ENCODE measurements around the gene ZNF777.
"Not testable (repeated sequence)": the region's sequence is repeated elsewhere in the genome, so short reads cannot be mapped to it uniquely, and the experiment has no call there.

The ZNF777 gene

GRCh38 chr7:149404825-149405224 lies 56.0 kb downstream of the ZNF777 start:
- H3K4me1 ChIP-seq (ENCODE audit: control insufficient read depth, insufficient read depth, low read length): no peaks in the 10 kb centered on the region
- no peak overlapping the region for H3K4me3 ChIP-seq (ENCODE audit: low read length)
- DNase-seq (ENCODE audit: low read depth): no peak
- no peaks in the 10 kb centered on the region for H3K9me3 ChIP-seq (ENCODE audit: control insufficient read depth, low read length)
- H3K27me3 ChIP-seq (replicated peaks; ENCODE audit: control insufficient read depth, insufficient read depth, low read length): peaks cover 22% of the 10 kb centered on the region
- no peak overlapping the region for H3K9ac ChIP-seq (ENCODE audit: low read length)
- no peaks in the 10 kb centered on the region for H3K36me3 ChIP-seq (ENCODE audit: control insufficient read depth, insufficient read depth, low read length, severe bottlenecking)

- no peak for DNase-seq (ENCODE audit: low read depth)
- no peak overlapping the region for H3K9ac ChIP-seq (ENCODE audit: low read length)
- H3K4me1 ChIP-seq (ENCODE audit: control insufficient read depth, insufficient read depth, low read length): no peaks in the 10 kb centered on the region
- H3K27me3 ChIP-seq (replicated peaks; ENCODE audit: control insufficient read depth, insufficient read depth, low read length): peaks cover 22% of the 10 kb centered on the region
- no peak overlapping the region for H3K4me3 ChIP-seq (ENCODE audit: low read length)
- no peaks in the 10 kb centered on the region for H3K9me3 ChIP-seq (ENCODE audit: control insufficient read depth, low read length)
- H3K36me3 ChIP-seq (ENCODE audit: control insufficient read depth, insufficient read depth, low read length, severe bottlenecking): no peaks in the 10 kb centered on the region
Observed at GRCh38 chr7:149404396-149404795, 56.5 kb downstream of the ZNF777 start.

GRCh38 chr7:149398195-149398820 lies 62.6 kb downstream of the ZNF777 start:
- DNase-seq (ENCODE audit: low read depth): no peak
- H3K27me3 ChIP-seq (replicated peaks; ENCODE audit: control insufficient read depth, insufficient read depth, low read length): peaks cover 33% of the 10 kb centered on the region
- H3K36me3 ChIP-seq (ENCODE audit: control insufficient read depth, insufficient read depth, low read length, severe bottlenecking): no peaks in the 10 kb centered on the region
- H3K4me1 ChIP-seq (ENCODE audit: control insufficient read depth, insufficient read depth, low read length): no peaks in the 10 kb centered on the region
- H3K9me3 ChIP-seq (ENCODE audit: control insufficient read depth, low read length): peaks cover 14% of the 10 kb centered on the region
- no peak overlapping the region for H3K4me3 ChIP-seq (ENCODE audit: low read length)
- no peak overlapping the region for H3K9ac ChIP-seq (ENCODE audit: low read length)

- Histone ChIP-seq H3K27me3 (replicated peaks; ENCODE audit: control insufficient read depth, insufficient read depth, low read length) (peaks cover 27% of the 10 kb centered on the region), H3K36me3 (ENCODE audit: control insufficient read depth, insufficient read depth, low read length, severe bottlenecking) (no peaks in the 10 kb centered on the region), H3K9ac (ENCODE audit: low read length) (no peak overlapping the region), H3K4me3 (ENCODE audit: low read length) (no peak overlapping the region), H3K9me3 (ENCODE audit: control insufficient read depth, low read length) (peaks cover 14% of the 10 kb centered on the region), H3K4me1 (ENCODE audit: control insufficient read depth, insufficient read depth, low read length) (no peaks in the 10 kb centered on the region)
- no peak for DNase-seq (ENCODE audit: low read depth)
Observed at GRCh38 chr7:149397470-149398043, 63.3 kb downstream of the ZNF777 start.

- not testable (repeated sequence) for H3K9ac ChIP-seq (ENCODE audit: low read length); H3K27me3 ChIP-seq (replicated peaks; ENCODE audit: control insufficient read depth, insufficient read depth, low read length); H3K4me1 ChIP-seq (ENCODE audit: control insufficient read depth, insufficient read depth, low read length); DNase-seq (ENCODE audit: low read depth); H3K9me3 ChIP-seq (ENCODE audit: control insufficient read depth, low read length); H3K36me3 ChIP-seq (ENCODE audit: control insufficient read depth, insufficient read depth, low read length, severe bottlenecking); H3K4me3 ChIP-seq (ENCODE audit: low read length)
Observed at GRCh38 chr7:149388550-149389335, 72.1 kb downstream of the ZNF777 start.

GRCh38 chr7:149386514-149386913 lies 74.3 kb downstream of the ZNF777 start:
- H3K9ac ChIP-seq (ENCODE audit: low read length); DNase-seq (ENCODE audit: low read depth); H3K4me1 ChIP-seq (ENCODE audit: control insufficient read depth, insufficient read depth, low read length); H3K4me3 ChIP-seq (ENCODE audit: low read length); H3K27me3 ChIP-seq (replicated peaks; ENCODE audit: control insufficient read depth, insufficient read depth, low read length); H3K36me3 ChIP-seq (ENCODE audit: control insufficient read depth, insufficient read depth, low read length, severe bottlenecking); H3K9me3 ChIP-seq (ENCODE audit: control insufficient read depth, low read length): not testable (repeated sequence)

- Histone ChIP-seq H3K4me3 (ENCODE audit: low read length) (no peak overlapping the region), H3K4me1 (ENCODE audit: control insufficient read depth, insufficient read depth, low read length) (no peaks in the 10 kb centered on the region), H3K9ac (ENCODE audit: low read length) (no peak overlapping the region), H3K27me3 (replicated peaks; ENCODE audit: control insufficient read depth, insufficient read depth, low read length) (no peaks in the 10 kb centered on the region), H3K9me3 (ENCODE audit: control insufficient read depth, low read length) (peaks cover 12% of the 10 kb centered on the region), H3K36me3 (ENCODE audit: control insufficient read depth, insufficient read depth, low read length, severe bottlenecking) (no peaks in the 10 kb centered on the region)
- DNase-seq (ENCODE audit: low read depth): no peak
Observed at GRCh38 chr7:149385195-149385950, 75.5 kb downstream of the ZNF777 start.

Data from adipocyte (in vitro differentiated cells).